ENCODE data around the gene DAP.

The DAP gene

GRCh38 chr5:10673017-10673389, 88.0 kb downstream of the DAP start:
- no peak overlapping the region for H3K9ac ChIP-seq (ENCODE audit: low read length)
- TF ChIP-seq, protein P1, sequence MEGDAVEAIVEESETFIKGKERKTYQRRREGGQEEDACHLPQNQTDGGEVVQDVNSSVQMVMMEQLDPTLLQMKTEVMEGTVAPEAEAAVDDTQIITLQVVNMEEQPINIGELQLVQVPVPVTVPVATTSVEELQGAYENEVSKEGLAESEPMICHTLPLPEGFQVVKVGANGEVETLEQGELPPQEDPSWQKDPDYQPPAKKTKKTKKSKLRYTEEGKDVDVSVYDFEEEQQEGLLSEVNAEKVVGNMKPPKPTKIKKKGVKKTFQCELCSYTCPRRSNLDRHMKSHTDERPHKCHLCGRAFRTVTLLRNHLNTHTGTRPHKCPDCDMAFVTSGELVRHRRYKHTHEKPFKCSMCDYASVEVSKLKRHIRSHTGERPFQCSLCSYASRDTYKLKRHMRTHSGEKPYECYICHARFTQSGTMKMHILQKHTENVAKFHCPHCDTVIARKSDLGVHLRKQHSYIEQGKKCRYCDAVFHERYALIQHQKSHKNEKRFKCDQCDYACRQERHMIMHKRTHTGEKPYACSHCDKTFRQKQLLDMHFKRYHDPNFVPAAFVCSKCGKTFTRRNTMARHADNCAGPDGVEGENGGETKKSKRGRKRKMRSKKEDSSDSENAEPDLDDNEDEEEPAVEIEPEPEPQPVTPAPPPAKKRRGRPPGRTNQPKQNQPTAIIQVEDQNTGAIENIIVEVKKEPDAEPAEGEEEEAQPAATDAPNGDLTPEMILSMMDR (IDR thresholded peaks at IDR 0.05; ENCODE audit: insufficient read depth, low read length, poor library complexity, severe bottlenecking) = no peak
- no peak for TF ChIP-seq EZH2phosphoT487 (conservative IDR thresholded peaks at IDR 0.05; ENCODE audit: low read length)
- no peaks in the 10 kb centered on the region for H3K79me2 ChIP-seq (ENCODE audit: insufficient read depth, low read length)
- no peak overlapping the region for H3K27ac ChIP-seq (ENCODE audit: low read depth, low read length)
- no peaks in the 10 kb centered on the region for H3F3A ChIP-seq (ENCODE audit: insufficient read depth)
- no peaks in the 10 kb centered on the region for H3K27me3 ChIP-seq (ENCODE audit: low read length)
- H2AFZ ChIP-seq (ENCODE audit: low read depth, low read length, severe bottlenecking) = no peak overlapping the region
- no peaks in the 10 kb centered on the region for H3K36me3 ChIP-seq (ENCODE audit: low read length)
- no peak overlapping the region for H3K4me3 ChIP-seq (ENCODE audit: insufficient read depth, low read length, poor library complexity, severe bottlenecking)
- no peaks in the 10 kb centered on the region for H3K9me2 ChIP-seq (replicated peaks; ENCODE audit: insufficient read depth, low read length)
- no peak overlapping the region for H3K4me2 ChIP-seq (ENCODE audit: low read depth, low read length, poor library complexity, severe bottlenecking)
- H4K20me1 ChIP-seq (ENCODE audit: low read depth, low read length) = no peaks in the 10 kb centered on the region
- no peaks in the 10 kb centered on the region for H3K9me3 ChIP-seq (ENCODE audit: insufficient read depth, low read length)

GRCh38 chr5:10672146-10673016, 88.7 kb downstream of the DAP start:
- H3K79me2 ChIP-seq (ENCODE audit: insufficient read depth, low read length) = no peaks in the 10 kb centered on the region
- H3K9ac ChIP-seq (ENCODE audit: low read length) = no peak overlapping the region
- H2AFZ ChIP-seq (ENCODE audit: low read depth, low read length, severe bottlenecking) = no peak overlapping the region
- no peaks in the 10 kb centered on the region for H3F3A ChIP-seq (ENCODE audit: insufficient read depth)
- no peaks in the 10 kb centered on the region for H3K9me2 ChIP-seq (replicated peaks; ENCODE audit: insufficient read depth, low read length)
- H3K36me3 ChIP-seq (ENCODE audit: low read length) = no peaks in the 10 kb centered on the region
- no peak for TF ChIP-seq EZH2phosphoT487 (conservative IDR thresholded peaks at IDR 0.05; ENCODE audit: low read length)
- TF ChIP-seq, protein P1 (IDR thresholded peaks at IDR 0.05; ENCODE audit: insufficient read depth, low read length, poor library complexity, severe bottlenecking) = no peak
- no peaks in the 10 kb centered on the region for H4K20me1 ChIP-seq (ENCODE audit: low read depth, low read length)
- H3K4me3 ChIP-seq (ENCODE audit: insufficient read depth, low read length, poor library complexity, severe bottlenecking) = no peak overlapping the region
- no peaks in the 10 kb centered on the region for H3K9me3 ChIP-seq (ENCODE audit: insufficient read depth, low read length)
- no peak overlapping the region for H3K27ac ChIP-seq (ENCODE audit: low read depth, low read length)
- H3K4me2 ChIP-seq (ENCODE audit: low read depth, low read length, poor library complexity, severe bottlenecking) = no peak overlapping the region
- H3K27me3 ChIP-seq (ENCODE audit: low read length) = no peaks in the 10 kb centered on the region

GRCh38 chr5:10671041-10672008, 89.7 kb downstream of the DAP start:
- Histone ChIP-seq H2AFZ (ENCODE audit: low read depth, low read length, severe bottlenecking) (no peak overlapping the region), H3K9ac (ENCODE audit: low read length) (no peak overlapping the region), H3K4me2 (ENCODE audit: low read depth, low read length, poor library complexity, severe bottlenecking) (no peak overlapping the region), H3K9me3 (ENCODE audit: insufficient read depth, low read length) (no peaks in the 10 kb centered on the region), H3K79me2 (ENCODE audit: insufficient read depth, low read length) (no peaks in the 10 kb centered on the region), H3K27ac (ENCODE audit: low read depth, low read length) (no peak overlapping the region), H4K20me1 (ENCODE audit: low read depth, low read length) (no peaks in the 10 kb centered on the region), H3F3A (ENCODE audit: insufficient read depth) (no peaks in the 10 kb centered on the region), H3K36me3 (ENCODE audit: low read length) (no peaks in the 10 kb centered on the region), H3K27me3 (ENCODE audit: low read length) (no peaks in the 10 kb centered on the region), H3K9me2 (replicated peaks; ENCODE audit: insufficient read depth, low read length) (no peaks in the 10 kb centered on the region), H3K4me3 (ENCODE audit: insufficient read depth, low read length, poor library complexity, severe bottlenecking) (no peak overlapping the region)
- no peak for TF ChIP-seq EZH2phosphoT487 (conservative IDR thresholded peaks at IDR 0.05; ENCODE audit: low read length)
- TF ChIP-seq, protein P1 (IDR thresholded peaks at IDR 0.05; ENCODE audit: insufficient read depth, low read length, poor library complexity, severe bottlenecking) = no peak

Measured in SU-DHL-6 (cell line).